Epithelial cell of esophagus (primary cell): ENCODE data around the gene ZNF354B.

ENCODE experiments used
- DNase-seq: peaks from one replicate; pipeline ENCODE4 v3.0.0; 2010; ENCODE audit warnings: low read depth
- H3K4me3 ChIP-seq: 2 replicates; pipeline ENCODE4 v1.5.1; 2011; ENCODE audit warnings: mild to moderate bottlenecking, low read length, control low read depth
- TF ChIP-seq, protein P1 (sequence below): IDR thresholded peaks from 2 replicates; pipeline ENCODE4 v1.5.1; 2011; ENCODE audit warnings: low read depth, mild to moderate bottlenecking, low read length, control low read depth, inconsistent platforms; ENCODE audit not compliant: insufficient read depth; ENCODE audit errors: missing control alignments

The ZNF354B gene

DNA sequence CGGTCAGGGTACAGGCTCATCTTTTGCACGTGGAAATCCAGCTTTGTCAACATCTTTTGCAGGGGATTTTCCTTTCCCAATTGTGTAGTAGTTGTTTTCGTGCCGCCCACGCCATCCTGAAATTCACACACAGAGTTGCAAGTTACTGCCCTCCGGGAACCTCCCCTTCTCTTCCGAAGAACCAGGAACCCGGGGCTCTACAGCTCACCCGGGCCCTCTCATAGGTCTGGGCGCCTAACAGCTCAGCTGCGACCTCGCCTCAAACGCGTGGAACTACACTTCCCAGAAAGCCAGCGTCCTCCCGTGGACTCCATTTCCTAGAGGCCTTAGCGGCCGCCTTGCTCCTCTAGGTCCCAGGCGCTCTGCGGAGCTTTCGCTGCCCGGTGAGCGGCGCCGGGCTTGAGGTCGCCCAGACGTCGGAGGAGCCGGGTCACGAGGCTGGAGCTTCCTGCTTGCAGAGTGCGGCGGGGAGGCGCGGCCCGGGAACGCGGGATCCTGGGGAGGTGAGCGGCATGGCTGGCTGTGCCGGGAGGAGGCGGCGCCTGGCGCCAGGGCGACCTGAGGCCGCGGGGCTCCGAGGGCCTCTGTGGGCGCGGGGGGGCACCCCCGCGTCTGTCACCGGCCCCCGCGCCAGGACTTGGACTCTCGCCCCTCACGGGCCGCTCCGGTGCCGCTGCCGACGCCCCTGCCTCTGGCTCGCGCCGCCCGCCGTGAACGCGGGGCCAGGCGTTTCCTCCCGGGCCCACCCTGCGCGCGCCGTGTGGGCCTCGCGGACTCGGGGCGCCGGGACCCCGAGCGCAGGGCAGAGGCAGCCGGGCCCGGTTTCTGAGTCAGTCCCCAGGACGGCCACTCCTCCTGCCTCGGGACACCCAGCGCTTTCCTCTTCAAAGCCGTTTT lies at the start of gene ZNF354B:
Gene ZNF354B, plus strand, starts transcription at position 329 of the 897 bp plus-strand sequence. CDS start 1,095 bp downstream, outside the sequence.
- TF ChIP-seq, protein P1, sequence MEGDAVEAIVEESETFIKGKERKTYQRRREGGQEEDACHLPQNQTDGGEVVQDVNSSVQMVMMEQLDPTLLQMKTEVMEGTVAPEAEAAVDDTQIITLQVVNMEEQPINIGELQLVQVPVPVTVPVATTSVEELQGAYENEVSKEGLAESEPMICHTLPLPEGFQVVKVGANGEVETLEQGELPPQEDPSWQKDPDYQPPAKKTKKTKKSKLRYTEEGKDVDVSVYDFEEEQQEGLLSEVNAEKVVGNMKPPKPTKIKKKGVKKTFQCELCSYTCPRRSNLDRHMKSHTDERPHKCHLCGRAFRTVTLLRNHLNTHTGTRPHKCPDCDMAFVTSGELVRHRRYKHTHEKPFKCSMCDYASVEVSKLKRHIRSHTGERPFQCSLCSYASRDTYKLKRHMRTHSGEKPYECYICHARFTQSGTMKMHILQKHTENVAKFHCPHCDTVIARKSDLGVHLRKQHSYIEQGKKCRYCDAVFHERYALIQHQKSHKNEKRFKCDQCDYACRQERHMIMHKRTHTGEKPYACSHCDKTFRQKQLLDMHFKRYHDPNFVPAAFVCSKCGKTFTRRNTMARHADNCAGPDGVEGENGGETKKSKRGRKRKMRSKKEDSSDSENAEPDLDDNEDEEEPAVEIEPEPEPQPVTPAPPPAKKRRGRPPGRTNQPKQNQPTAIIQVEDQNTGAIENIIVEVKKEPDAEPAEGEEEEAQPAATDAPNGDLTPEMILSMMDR: no peak
- peak; percentile 95 for DNase-seq
- H3K4me3 ChIP-seq: peak within 1 kb of the TSS; percentile 56

DNA sequence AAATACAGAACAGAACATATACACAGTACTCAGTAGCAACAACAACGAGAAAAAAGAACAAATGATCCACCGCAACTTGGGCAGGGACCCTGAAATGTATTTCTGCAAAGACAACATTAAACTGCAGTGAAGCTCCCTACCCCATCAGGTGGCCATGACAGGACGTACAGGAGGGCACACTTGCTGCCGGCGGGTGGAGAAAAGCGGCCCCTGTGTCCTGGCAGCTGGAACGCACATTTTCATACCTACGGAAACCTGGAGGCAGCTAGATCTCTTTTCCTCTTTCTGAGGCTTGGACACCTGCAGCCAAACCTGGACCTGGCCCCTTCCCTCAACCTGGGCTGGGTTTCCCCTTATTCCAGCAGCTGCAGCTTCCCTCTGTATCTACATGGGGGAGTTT lies 42.2 kb upstream of the ZNF354B start:
- no peak overlapping the region for H3K4me3 ChIP-seq
- TF ChIP-seq, protein P1: no peak
- no peak for DNase-seq

DNA sequence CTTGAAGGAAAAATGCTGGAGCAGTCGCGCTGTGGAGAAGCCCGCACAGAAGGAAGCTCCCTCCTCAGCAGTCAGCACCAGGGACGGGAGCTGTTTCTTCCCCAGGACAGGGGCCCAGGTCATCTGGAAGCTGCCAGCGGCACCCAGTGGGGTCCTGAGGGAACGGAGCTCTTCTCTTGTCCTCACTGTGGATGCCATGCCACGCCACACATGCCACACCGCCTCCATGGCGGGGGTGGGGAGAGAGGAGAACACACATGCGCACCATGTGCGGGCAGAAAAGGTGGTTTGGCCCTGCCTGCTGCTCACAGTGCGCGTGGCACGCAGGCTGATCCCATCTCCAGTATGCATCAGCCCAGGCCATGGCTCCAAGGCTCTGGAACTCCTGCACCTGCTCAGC lies 41.7 kb upstream of the ZNF354B start:
- TF ChIP-seq, protein P1: no peak
- no peak overlapping the region for H3K4me3 ChIP-seq
- DNase-seq: no peak

DNA sequence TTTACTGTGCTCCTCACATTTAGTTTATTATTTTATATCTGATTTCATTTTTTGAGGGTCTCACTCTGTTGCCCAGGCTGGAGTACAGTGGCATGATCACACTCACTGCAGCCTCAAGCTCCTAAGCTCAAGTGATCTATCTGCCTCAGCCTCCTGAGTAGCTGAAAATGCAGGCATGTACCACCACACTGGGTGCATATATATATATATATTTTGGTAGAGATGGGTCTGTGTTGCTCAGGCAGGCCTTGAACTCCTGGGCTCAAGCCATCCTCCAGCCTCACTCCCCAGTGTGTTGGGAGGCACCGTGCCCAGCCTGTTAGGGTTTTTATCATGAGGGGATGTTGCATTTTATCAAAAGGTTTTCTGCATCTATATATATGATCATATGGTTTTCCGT lies 39.8 kb upstream of the ZNF354B start:
- TF ChIP-seq, protein P1: no peak
- no peak for DNase-seq
- H3K4me3 ChIP-seq: no peak overlapping the region

DNA sequence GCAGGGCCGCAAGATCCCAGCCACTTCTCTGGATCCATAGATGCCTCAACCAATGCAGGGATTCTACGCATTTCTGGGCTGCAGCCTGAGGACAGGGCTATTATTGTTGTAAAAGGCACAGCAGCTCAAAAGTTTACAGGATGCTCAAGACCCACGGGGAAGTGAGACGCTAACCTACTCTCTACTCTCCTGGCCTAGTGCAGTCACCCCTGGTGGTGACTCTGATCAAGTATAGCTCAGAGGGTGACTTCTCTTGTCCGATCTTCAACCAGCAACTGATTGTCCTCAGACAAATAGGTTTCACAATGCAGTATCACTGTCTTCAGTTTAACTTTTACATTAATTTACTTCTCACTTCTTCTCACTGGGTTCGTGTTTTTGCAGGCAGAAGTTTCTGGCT lies 34.3 kb upstream of the ZNF354B start:
- TF ChIP-seq, protein P1: no peak
- DNase-seq: no peak
- no peak overlapping the region for H3K4me3 ChIP-seq

DNA sequence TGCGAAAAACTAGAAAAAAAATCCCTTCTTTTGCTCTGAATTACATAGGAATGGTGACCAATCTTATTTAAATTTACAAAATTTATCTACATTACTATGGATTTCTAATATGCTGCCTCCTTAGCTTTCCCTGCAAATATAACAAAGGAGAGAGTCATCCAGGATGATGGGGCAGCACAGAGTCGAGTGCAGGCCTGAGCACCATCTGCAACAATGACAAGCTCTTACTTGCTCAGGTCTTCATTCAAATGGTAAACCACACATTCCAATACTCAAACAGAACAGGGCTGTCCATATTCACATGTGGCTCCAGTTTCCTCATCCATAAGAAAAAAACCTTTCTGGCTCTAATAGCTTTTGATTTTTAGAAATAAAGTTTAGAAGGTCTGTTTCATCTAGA lies 33.5 kb upstream of the ZNF354B start:
- H3K4me3 ChIP-seq: no peak overlapping the region
- DNase-seq: peak; percentile 95
- TF ChIP-seq, protein P1: no peak
